ENCODE data around the gene FAM240B. TPM values are rescaled to one million over a fixed set of nuclear protein-coding genes. Genes with fewer than 3 reads are reported as not detected.

The FAM240B gene
- total RNA-seq, 1 experiment from 2014 or later: not detected

DNA sequence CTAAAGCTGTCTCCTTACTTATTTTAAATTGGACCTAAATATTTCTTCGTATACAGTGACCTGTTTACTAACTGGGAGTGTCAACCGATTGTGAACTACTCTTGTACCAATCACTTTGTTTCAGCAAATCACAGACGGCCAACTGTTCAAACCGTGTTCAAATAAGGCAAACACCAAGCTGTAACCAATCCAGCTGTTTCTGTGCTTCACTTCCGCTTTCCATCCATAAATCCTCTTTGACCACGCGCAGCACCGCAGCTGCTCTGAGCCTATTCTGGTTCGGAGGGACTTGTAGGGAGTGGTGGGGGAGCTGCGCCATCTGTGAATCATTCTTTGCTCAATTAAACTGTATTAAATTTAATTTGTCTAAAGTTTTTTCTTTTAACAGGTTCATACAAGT lies 4.8 kb upstream of the FAM240B start:
- Histone ChIP-seq H4K8ac (replicated peaks; ENCODE audit: insufficient read length, low read depth, low read length) (no peak overlapping the region), H3K23ac (ENCODE audit: insufficient read length, low read depth, low read length) (no peak overlapping the region), H3K79me1 (ENCODE audit: insufficient read depth, low read depth, low read length, poor library complexity, severe bottlenecking) (no peaks in the 10 kb centered on the region), H2BK12ac (ENCODE audit: insufficient read length, low read depth, low read length) (no peak overlapping the region), H3K79me2 (ENCODE audit: insufficient read depth, low read length) (no peaks in the 10 kb centered on the region), H3K9me3 (ENCODE audit: control insufficient read depth, low read depth, low read length) (no peaks in the 10 kb centered on the region), H2BK15ac (ENCODE audit: low read depth, low read length) (no peak overlapping the region), H3K27me3 (ENCODE audit: insufficient read depth, low read length) (no peaks in the 10 kb centered on the region), H4K20me1 (ENCODE audit: control insufficient read depth, insufficient read depth, insufficient read length) (no peaks in the 10 kb centered on the region), H3T11ph (ENCODE audit: low read length) (no peak overlapping the region), H2AFZ (ENCODE audit: low read length) (no peak overlapping the region), H3K27ac (ENCODE audit: insufficient read length, low read depth, low read length) (no peak overlapping the region), H3K14ac (ENCODE audit: insufficient read depth, low read length) (no peak overlapping the region), H3K4me1 (ENCODE audit: insufficient read depth, low read length) (no peaks in the 10 kb centered on the region), H3K4ac (ENCODE audit: low read depth, low read length) (no peak overlapping the region), H2BK20ac (ENCODE audit: low read depth, low read length, poor library complexity, severe bottlenecking) (no peak overlapping the region), H2BK5ac (ENCODE audit: insufficient read length, low read length) (no peak overlapping the region), H4K5ac (ENCODE audit: insufficient read length, low read depth, low read length) (no peak overlapping the region), H3K9ac (ENCODE audit: extremely low read depth, insufficient read length, low read length) (no peak overlapping the region), H3K56ac (ENCODE audit: insufficient read length, low read depth, low read length) (no peak overlapping the region), H4K91ac (ENCODE audit: insufficient read length, low read depth, low read length) (no peak overlapping the region), H2AK5ac (ENCODE audit: insufficient read length, low read length) (no peak overlapping the region), H2BK120ac (ENCODE audit: low read depth, low read length, poor library complexity, severe bottlenecking) (no peak overlapping the region), H3K23me2 (ENCODE audit: insufficient read length, low read depth, low read length, poor library complexity, severe bottlenecking) (no peaks in the 10 kb centered on the region), H3K18ac (ENCODE audit: insufficient read length, low read depth, low read length) (no peak overlapping the region), H3K4me2 (ENCODE audit: insufficient read depth, insufficient read length, low read length) (no peak overlapping the region)
- no peak for DNase-seq
- H3K4me3 Mint-ChIP-seq: no peak overlapping the region
- H3K9me3 Mint-ChIP-seq: no peaks in the 10 kb centered on the region; a peak in 1 of 5 replicates
- no CpG with 5 or more reads among the region's 10 CpGs for WGBS (ENCODE audit: extremely low coverage, insufficient read length, low lambda C conversion rate)
- no peak overlapping the region for H3K27ac Mint-ChIP-seq
- peaks cover 0 to 3% (median 0%) of the 10 kb centered on the region in 3 experiments; a peak in 1 of 7 replicates for H3K36me3 Mint-ChIP-seq (ENCODE audit: insufficient read depth in 1 of 3, low read depth in 3 of 3)
- H3K27me3 Mint-ChIP-seq (ENCODE audit: low read depth): no peaks in the 10 kb centered on the region; the same call in none of the 2 replicates
- no peak for TF ChIP-seq CTCF (conservative IDR thresholded peaks at IDR 0.05)
- H3K4me1 Mint-ChIP-seq: peaks cover 7 to 9% of the 10 kb centered on the region in 2 experiments
